ENCODE results near the gene MLLT1. TPM values are rescaled to one million over a fixed set of nuclear protein-coding genes. Genes with fewer than 3 reads are reported as not detected.

Gene MLLT1
- total RNA-seq, 1 donor from 2014 or later = 23.1 TPM

DNA sequence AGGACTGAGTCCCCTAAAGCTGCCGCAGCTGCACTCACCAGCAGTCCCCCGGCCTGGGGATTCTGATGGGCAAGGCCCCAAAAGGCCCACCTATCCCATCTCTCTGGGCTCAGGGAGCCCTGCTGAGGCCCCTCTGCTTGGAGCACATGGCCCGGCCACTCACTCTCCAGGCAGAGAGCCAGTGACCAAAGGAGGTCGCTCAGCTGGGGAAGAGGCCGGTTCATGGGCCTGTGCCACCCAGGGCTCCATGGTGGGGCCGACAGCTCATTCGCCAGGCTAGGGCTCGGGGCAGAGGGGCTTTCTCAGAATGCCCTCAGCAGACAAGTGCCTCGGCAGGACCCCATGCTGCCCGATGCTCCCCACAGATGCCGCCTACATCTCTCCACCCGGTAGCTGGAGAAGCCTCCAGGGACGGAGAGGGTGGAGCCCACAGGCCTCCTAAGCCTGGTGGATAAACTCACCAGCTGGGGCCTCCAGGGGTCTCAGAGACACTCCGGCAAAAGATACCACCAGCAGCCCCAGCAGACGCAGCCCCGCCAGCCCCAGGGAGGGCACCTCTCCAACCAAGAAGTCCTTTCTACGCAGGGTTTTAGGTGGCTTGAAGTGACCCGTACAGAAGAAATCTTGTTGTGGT, 54.4 kb downstream of the MLLT1 start:
- no peaks in the 10 kb centered on the region for H3K36me3 ChIP-seq (ENCODE audit: control insufficient read depth, insufficient read depth, low read length)
- TF ChIP-seq, protein P1, sequence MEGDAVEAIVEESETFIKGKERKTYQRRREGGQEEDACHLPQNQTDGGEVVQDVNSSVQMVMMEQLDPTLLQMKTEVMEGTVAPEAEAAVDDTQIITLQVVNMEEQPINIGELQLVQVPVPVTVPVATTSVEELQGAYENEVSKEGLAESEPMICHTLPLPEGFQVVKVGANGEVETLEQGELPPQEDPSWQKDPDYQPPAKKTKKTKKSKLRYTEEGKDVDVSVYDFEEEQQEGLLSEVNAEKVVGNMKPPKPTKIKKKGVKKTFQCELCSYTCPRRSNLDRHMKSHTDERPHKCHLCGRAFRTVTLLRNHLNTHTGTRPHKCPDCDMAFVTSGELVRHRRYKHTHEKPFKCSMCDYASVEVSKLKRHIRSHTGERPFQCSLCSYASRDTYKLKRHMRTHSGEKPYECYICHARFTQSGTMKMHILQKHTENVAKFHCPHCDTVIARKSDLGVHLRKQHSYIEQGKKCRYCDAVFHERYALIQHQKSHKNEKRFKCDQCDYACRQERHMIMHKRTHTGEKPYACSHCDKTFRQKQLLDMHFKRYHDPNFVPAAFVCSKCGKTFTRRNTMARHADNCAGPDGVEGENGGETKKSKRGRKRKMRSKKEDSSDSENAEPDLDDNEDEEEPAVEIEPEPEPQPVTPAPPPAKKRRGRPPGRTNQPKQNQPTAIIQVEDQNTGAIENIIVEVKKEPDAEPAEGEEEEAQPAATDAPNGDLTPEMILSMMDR (IDR thresholded peaks at IDR 0.05; ENCODE audit: insufficient read depth, low read length, poor library complexity, severe bottlenecking) = no peak
- H3K27me3 ChIP-seq (ENCODE audit: control insufficient read depth, insufficient read depth, low read length) = no peaks in the 10 kb centered on the region

DNA sequence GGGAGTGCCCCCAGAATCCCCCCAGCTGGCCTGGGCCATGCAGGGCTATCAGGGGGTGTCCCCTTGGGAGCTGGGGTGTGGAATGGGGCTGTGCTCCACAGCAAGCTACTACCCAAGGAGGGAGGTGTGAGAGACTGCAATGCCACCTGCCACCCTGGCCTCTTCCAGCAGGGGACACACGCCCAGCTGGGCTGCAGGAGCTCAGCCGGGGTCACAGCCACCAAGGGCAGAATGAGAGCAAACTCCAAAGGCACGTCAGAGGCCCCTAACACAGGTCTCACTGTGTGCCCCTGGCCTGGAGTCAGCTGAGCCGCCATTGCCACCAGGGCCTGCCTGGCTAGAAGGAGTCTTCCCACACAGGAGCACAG, 55.5 kb downstream of the MLLT1 start:
- DNase-seq (ENCODE audit: low read depth) = no peak
- TF ChIP-seq, protein P1 (IDR thresholded peaks at IDR 0.05; ENCODE audit: insufficient read depth, low read length, poor library complexity, severe bottlenecking) = no peak
- Histone ChIP-seq H3K4me3 (ENCODE audit: low read depth, low read length) (no peak overlapping the region), H3K36me3 (ENCODE audit: control insufficient read depth, insufficient read depth, low read length) (no peaks in the 10 kb centered on the region), H3K27me3 (ENCODE audit: control insufficient read depth, insufficient read depth, low read length) (no peaks in the 10 kb centered on the region)

More for the DNA sequence above, 54.4 kb downstream of the MLLT1 start:
- no peak for DNase-seq (ENCODE audit: low read depth)
- no peak overlapping the region for H3K4me3 ChIP-seq (ENCODE audit: low read depth, low read length)

DNA sequence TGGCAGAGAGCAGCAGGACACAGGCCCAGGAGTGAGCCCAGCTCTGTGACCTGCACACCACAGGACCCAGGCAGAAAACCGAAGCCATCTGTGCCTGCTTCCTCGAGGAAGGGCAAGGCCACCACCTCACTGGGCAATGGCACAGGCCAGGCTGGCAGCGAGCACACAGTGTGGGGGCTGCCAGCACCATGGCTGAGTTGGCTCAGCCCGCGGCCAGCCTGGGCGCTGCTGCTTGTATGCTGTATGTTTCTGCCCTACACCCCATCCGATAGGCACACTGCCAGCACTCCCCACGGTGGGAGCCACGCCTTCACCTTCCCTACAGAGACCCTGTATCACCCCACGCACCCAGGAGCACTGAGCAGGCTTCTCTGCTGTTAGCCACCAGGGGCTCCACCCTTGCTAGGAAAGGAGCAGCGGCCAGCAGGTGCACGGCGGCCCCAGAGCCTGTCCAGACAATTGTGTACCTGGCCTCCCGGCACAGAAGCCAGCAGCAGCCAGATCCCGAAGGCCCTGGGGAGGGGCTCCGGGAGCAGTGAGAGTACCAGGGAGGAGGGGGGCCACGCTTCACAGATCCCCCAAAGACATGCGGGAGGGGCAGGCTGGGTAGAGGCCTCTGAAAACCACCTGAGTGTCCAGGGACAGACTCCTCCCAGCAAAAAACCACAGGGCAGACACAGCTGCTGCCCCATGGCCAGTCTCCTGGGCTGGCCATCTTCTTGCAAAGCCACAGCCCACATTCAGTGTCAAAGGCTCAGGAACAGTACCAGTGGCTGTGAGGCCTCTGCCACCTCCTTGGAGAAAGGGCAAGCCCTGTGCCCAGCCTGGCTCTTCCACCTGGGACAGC, 56.1 kb downstream of the MLLT1 start:
- H3K27me3 ChIP-seq (ENCODE audit: control insufficient read depth, insufficient read depth, low read length) = no peaks in the 10 kb centered on the region
- H3K36me3 ChIP-seq (ENCODE audit: control insufficient read depth, insufficient read depth, low read length) = no peaks in the 10 kb centered on the region
- no peak for DNase-seq (ENCODE audit: low read depth)
- no peak overlapping the region for H3K4me3 ChIP-seq (ENCODE audit: low read depth, low read length)
- TF ChIP-seq, protein P1 (IDR thresholded peaks at IDR 0.05; ENCODE audit: insufficient read depth, low read length, poor library complexity, severe bottlenecking) = peak; percentile 16

DNA sequence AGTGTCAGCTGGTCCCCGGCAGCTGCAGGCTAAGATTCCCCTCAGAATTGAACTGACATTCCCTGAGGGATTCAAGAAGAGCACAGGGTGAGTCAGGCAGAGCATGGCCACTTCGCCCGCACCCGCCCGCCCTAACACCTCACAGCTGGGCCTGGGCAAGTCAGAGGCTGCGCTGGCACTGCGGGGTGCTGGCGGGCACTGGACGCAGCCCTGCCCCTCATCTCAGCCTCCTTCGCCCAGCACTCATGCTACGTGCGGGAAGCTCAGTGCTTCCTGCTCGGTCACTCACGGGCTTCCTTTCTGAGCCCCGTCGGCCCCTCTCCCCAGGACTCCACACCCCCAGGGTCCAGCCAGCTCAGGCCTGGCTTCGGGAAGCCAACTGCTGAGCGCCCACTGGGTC, 56.9 kb downstream of the MLLT1 start:
- no peak for DNase-seq (ENCODE audit: low read depth)
- Histone ChIP-seq H3K36me3 (ENCODE audit: control insufficient read depth, insufficient read depth, low read length) (no peaks in the 10 kb centered on the region), H3K4me3 (ENCODE audit: low read depth, low read length) (no peak overlapping the region), H3K27me3 (ENCODE audit: control insufficient read depth, insufficient read depth, low read length) (no peaks in the 10 kb centered on the region)
- TF ChIP-seq, protein P1 (IDR thresholded peaks at IDR 0.05; ENCODE audit: insufficient read depth, low read length, poor library complexity, severe bottlenecking) = no peak

DNA sequence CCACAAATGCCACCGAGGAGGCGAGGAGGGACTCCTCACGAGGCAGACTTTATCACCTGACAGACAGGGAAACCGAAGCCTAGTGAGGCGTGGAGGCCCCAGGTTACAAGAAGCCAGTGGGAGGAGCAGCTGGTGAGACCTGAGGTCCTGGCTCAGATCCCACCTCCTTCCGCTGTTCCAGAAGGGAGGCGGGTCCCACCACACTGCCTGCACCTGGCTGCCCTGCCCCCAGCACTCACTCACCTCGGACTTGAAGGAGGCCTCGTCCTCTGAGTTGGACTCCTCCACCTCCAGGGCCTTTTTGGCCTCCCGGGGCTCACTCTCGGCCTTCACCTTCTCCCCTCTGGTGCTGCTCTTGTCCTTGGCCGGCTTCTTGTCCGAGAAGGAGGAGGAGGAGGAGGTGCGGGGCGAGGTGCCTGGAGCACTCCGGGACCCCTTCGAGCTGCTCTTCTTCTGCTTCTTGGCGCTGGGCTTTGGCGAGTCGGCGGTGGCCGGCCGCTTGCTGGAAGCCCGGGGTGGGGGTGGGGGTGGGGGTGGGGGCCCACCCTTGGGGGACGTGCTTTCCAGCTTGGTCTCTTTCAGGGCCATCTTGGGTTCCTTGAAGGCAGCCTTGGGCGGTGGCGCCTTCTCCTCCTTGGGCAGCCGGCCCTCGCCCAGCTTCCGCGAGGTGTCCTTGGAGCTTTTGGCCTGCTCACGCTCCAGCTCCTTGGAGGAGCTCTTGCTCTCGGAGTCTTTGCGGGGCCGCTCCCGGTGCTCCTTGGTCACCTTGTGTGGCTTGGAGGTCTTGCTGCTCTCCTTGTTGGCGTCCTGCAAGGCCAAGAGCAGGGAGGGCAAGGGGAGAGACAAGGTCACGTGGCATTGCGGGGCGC, 57.7 kb downstream of the MLLT1 start:
- TF ChIP-seq, protein P1 (IDR thresholded peaks at IDR 0.05; ENCODE audit: insufficient read depth, low read length, poor library complexity, severe bottlenecking) = no peak
- no peaks in the 10 kb centered on the region for H3K27me3 ChIP-seq (ENCODE audit: control insufficient read depth, insufficient read depth, low read length)
- no peaks in the 10 kb centered on the region for H3K36me3 ChIP-seq (ENCODE audit: control insufficient read depth, insufficient read depth, low read length)
- H3K4me3 ChIP-seq (ENCODE audit: low read depth, low read length) = no peak overlapping the region
- DNase-seq (ENCODE audit: low read depth) = no peak
